Mucosa of rectum (tissue), 2 donors: ENCODE results near the gene TIPARP.
A peak's percentile ranks its signal among the peaks of the same experiment; 100 is the strongest.

Source experiments
- H3K27ac ChIP-seq, 2 donors: one replicate each; pipeline ENCODE4 v1.7.0; 2013; ENCODE audit warnings: inconsistent platforms in 2 of 2, low read depth in 2 of 2, low read length in 2 of 2
- H3K27me3 ChIP-seq, 2 donors: one replicate each; pipeline ENCODE4 v1.7.0; 2013; ENCODE audit warnings: low read length in 2 of 2; ENCODE audit not compliant: control insufficient read depth in 2 of 2, insufficient read depth in 2 of 2
- H3K36me3 ChIP-seq, 2 donors: one replicate each; pipeline ENCODE4 v1.7.0; 2013; ENCODE audit warnings: low read length in 2 of 2; ENCODE audit not compliant: control insufficient read depth in 2 of 2, insufficient read depth in 2 of 2
- H3K4me1 ChIP-seq, 2 donors: one replicate each; pipeline ENCODE4 v1.7.0; 2013; ENCODE audit warnings: low read length in 2 of 2, mild to moderate bottlenecking in 1 of 2; ENCODE audit not compliant: control insufficient read depth in 2 of 2, insufficient read depth in 2 of 2
- H3K4me3 ChIP-seq, 2 donors: one replicate each; pipeline ENCODE4 v1.7.0; 2013; ENCODE audit warnings: low read length in 2 of 2
- H3K9ac ChIP-seq, 2 donors: one replicate each; pipeline ENCODE4 v1.7.0; 2013; ENCODE audit warnings: low read length in 2 of 2, low read depth in 1 of 2, mild to moderate bottlenecking in 1 of 2
- H3K9me3 ChIP-seq, 2 donors: one replicate each; pipeline ENCODE4 v1.7.0; 2013; ENCODE audit warnings: low read length in 2 of 2; ENCODE audit not compliant: control insufficient read depth in 2 of 2
- donor health status: healthy.
- donor health status: Normal muscosa, but diverticular disease.

The TIPARP gene

DNA sequence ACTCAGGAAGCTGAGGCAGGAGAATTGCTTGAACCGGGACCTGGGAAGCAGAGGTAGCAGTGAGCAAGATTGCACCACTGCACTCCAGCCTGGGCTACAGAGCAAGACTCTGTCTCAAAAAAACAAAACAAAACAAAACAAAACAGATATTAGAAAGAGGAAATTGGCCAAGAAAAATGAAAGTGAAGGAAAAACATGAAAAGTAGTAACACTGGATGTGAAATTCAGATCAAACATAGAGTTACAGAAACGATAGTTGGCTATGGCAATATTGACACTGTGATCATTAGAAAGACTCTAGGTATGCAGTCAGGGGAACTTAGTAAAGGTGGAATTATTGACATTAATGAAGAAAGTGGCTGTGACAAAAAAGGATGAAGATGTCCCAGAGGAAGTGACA lies 13.2 kb upstream of the TIPARP start:
- Histone ChIP-seq H3K4me3 (no peak overlapping the region), H3K9me3 (no peaks in the 10 kb centered on the region), H3K27ac (no peak overlapping the region), H3K27me3 (no peaks in the 10 kb centered on the region), H3K36me3 (no peaks in the 10 kb centered on the region), H3K4me1 (peaks cover 3 to 12% of the 10 kb centered on the region in 2 donors), H3K9ac (no peak overlapping the region)

DNA sequence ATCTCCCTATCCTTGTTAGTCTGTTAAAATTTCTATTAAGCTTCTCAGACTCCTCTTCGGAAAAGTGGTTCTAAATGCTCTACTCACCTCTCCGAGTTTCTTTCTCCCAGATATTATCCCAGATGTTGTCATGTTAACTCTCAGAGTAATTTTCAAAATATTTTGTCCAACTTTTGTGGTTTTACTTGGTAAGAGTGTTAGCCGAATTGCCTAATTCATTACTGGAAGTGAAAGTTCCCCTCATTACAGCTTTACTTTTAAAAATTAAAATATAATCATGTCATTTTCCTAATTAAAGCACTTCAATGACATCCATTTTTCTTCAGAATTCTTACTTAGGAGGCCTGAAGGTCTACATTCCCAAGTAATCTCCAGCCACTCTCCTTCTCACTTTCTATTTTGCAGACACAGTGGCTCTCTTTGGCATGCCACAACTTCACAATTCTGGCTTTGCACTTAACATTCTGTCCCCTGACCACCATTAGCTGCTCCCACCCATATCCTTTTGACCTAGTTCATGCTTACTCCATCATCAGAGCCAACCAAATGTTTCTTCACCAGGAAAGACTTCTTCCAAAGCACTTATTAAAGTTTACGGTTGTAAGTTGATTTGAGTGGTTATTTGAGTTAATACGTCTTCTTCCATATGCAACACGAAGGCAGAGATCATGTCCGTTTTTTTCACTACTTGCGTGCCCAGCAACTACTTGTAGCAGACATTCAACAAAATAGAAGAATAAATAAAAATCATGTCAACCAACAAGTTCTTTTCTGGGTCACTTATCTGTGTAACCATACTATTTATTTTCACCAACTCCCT lies 10.2 kb upstream of the TIPARP start:
- Histone ChIP-seq H3K36me3 (no peaks in the 10 kb centered on the region), H3K4me1 (peaks cover 9 to 16% of the 10 kb centered on the region in 2 donors), H3K27ac (no peak overlapping the region), H3K9me3 (no peaks in the 10 kb centered on the region), H3K4me3 (no peak overlapping the region), H3K9ac (no peak overlapping the region), H3K27me3 (no peaks in the 10 kb centered on the region)

DNA sequence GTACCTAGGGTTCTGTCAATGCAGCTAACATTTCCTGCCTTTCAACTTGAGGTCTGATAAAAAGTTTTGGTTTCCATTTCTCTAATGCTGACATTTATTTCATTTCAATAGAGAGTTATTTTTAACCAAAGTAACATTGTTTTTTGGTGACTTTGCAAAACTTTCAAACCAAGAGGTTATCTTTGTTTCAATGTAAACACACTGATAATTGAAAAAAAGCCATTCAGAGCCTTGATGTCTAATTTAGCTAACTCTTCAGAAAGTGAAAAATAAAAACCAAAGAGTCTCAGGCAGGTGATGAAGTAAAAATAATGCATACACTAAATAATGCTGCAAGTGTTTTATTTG lies 9.6 kb upstream of the TIPARP start:
- H3K9me3 ChIP-seq, result no peaks in the 10 kb centered on the region
- H3K9ac ChIP-seq, result no peak overlapping the region
- no peak overlapping the region for H3K27ac ChIP-seq
- peaks cover 9 to 21% of the 10 kb centered on the region in 2 donors for H3K4me1 ChIP-seq
- no peak overlapping the region for H3K4me3 ChIP-seq
- no peaks in the 10 kb centered on the region for H3K36me3 ChIP-seq
- H3K27me3 ChIP-seq, result no peaks in the 10 kb centered on the region

DNA sequence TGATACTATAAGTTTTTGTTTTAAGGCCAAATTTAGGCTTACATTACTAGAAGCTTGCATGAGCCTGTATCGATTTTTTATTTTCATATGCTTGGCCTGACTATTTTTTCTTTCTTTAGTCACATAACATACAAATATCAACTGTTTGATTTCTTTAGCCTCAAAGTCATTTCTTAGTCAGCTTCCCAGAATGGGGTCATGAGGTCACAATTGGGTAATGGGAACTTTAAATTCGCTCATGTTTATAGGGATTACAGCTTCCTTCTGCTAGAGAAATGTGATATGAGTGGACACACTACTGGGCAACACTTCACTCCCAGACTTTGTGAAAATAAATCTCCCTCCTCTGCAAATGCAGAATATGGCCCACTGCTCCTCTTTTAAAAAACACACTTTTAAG lies 9.1 kb upstream of the TIPARP start:
- Histone ChIP-seq H3K27ac (no peak overlapping the region), H3K27me3 (no peaks in the 10 kb centered on the region), H3K9ac (no peak overlapping the region), H3K4me3 (no peak overlapping the region), H3K36me3 (no peaks in the 10 kb centered on the region), H3K4me1 (peaks cover 9 to 21% of the 10 kb centered on the region in 2 donors), H3K9me3 (no peaks in the 10 kb centered on the region)

DNA sequence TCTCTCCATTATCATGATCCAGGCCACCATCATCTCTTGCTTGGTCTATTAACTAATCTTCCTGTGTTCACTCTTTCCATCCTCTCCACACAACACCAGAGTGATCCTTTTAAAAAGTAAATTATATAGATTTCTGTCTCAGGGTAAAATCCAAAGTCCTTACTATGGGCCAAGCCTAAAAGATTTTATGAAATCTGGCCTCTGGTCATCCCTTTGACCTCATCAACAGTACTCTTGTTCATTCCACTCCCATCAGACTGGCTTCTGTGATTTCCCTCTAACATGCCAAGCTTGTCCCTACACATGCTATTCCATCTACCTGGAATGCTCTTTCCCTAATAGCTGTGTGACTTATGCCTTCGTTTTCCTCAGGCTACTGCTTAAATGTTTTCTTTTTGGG lies 8.3 kb upstream of the TIPARP start:
- Histone ChIP-seq H3K27ac (no peak overlapping the region), H3K36me3 (no peaks in the 10 kb centered on the region), H3K9ac (no peak overlapping the region), H3K9me3 (no peaks in the 10 kb centered on the region), H3K4me1 (peaks cover 9 to 21% of the 10 kb centered on the region in 2 donors), H3K27me3 (no peaks in the 10 kb centered on the region), H3K4me3 (no peak overlapping the region)

DNA sequence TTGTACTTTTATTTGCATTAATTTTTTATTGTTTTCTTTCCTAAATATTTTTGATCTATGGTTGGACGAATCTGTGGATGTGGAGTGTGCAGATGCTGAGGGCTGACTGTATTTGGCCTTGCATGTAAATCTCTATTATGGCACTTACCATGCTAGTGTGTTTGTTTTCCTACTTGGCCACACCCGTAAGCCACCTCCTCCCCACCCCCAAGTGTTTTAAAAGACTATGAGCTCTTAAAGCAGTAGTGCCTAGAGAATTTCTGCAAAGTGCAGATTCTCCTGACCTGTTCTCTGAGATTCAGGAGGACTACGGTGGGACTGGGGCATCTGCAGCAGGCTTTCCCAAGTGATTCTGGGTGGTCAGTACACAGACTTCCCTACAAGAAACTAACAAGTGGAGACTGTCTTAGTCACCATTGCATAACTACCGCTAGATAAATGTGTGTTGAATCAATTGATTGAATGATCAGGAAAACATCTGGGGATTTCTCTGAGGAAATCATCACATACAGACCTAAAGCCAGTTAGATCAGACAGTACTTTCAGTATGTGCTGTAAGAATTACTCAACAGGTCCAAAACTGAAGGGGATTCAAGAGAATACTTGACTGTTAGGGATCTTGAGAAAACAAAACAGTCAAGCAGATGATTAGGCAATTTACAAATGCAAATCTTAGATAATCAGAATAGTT lies 6.2 kb upstream of the TIPARP start:
- Histone ChIP-seq H3K9me3 (no peaks in the 10 kb centered on the region), H3K9ac (no peak overlapping the region), H3K27ac (no peak overlapping the region), H3K36me3 (no peaks in the 10 kb centered on the region), H3K27me3 (no peaks in the 10 kb centered on the region), H3K4me1 (peaks cover 9 to 22% of the 10 kb centered on the region in 2 donors), H3K4me3 (no peak overlapping the region)

DNA sequence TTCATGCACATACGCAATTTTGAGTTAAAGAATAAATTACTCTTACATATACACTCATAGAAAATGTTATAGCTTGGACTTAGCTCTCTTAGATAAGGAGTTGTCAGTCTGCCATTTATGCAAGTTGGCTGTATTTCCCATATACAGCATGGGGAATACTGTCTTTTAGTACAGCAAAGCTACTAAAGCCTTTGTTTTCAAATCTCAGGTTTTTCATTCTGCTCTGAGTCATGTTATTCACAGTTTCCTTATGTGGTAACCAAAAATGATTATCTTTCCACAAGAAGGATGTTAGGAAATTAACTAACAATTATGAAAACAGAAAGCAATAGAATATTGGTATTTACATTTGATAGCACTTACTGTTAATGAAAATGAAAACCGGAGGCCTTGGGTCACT lies 4.3 kb upstream of the TIPARP start:
- H3K9ac ChIP-seq, result no peak overlapping the region
- no peak overlapping the region for H3K27ac ChIP-seq

DNA sequence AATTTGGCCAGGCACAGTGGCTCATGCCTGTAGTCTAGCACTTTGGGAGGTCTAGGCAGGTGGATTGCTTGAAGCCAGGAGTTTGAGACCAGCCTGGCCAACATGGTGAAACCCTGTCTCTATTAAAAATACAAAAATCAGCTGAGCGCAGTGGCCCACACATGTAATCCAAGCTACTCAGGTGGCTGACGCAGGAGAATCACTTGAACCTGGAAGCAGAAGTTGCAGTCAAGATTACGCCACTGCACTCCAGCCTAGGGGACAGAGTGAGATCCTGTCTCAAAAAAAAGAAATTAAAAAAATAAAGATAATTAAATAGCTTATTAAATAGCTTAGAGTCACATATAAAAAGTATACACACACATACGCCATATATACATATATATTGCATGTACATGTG lies 3.7 kb upstream of the TIPARP start:
- H3K9me3 ChIP-seq, result no peaks in the 10 kb centered on the region
- H3K36me3 ChIP-seq, result no peaks in the 10 kb centered on the region
- H3K27ac ChIP-seq, result no peak overlapping the region
- H3K4me3 ChIP-seq, result no peak overlapping the region
- no peak overlapping the region for H3K9ac ChIP-seq
- no peaks in the 10 kb centered on the region for H3K27me3 ChIP-seq
- peaks cover 9 to 26% of the 10 kb centered on the region in 2 donors for H3K4me1 ChIP-seq

More for the DNA sequence above, 4.3 kb upstream of the TIPARP start:
- peaks cover 9 to 26% of the 10 kb centered on the region in 2 donors for H3K4me1 ChIP-seq
- no peaks in the 10 kb centered on the region for H3K36me3 ChIP-seq
- H3K4me3 ChIP-seq, result no peak overlapping the region
- no peaks in the 10 kb centered on the region for H3K9me3 ChIP-seq
- H3K27me3 ChIP-seq, result no peaks in the 10 kb centered on the region

DNA sequence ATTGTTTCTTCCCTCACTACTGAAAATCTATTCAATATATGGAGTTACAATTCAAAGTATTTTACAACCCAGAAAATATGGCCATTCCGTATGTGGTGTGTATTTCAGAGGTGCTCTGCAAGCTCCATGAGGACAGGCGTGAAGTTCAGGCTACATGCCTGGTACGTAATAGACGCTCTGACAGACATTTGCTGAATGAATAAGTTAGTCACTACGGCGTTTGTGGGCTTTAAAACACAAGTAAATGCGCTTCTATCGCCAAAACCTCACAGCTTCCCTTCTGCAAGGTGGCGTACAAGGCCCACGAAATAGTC lies 701 bp upstream of the TIPARP start:
- peaks cover 3 to 27% of the 10 kb centered on the region in 2 donors for H3K4me1 ChIP-seq
- no peaks in the 10 kb centered on the region for H3K9me3 ChIP-seq
- peak overlapping the region; percentile 88 to 90 for H3K4me3 ChIP-seq
- H3K9ac ChIP-seq, result peak overlapping the region; percentile 76 to 87
- H3K27me3 ChIP-seq, result no peaks in the 10 kb centered on the region
- peak overlapping the region; percentile 97 to 99 for H3K27ac ChIP-seq
- H3K36me3 ChIP-seq, result peaks cover 11% of the 10 kb centered on the region in 2 donors

DNA sequence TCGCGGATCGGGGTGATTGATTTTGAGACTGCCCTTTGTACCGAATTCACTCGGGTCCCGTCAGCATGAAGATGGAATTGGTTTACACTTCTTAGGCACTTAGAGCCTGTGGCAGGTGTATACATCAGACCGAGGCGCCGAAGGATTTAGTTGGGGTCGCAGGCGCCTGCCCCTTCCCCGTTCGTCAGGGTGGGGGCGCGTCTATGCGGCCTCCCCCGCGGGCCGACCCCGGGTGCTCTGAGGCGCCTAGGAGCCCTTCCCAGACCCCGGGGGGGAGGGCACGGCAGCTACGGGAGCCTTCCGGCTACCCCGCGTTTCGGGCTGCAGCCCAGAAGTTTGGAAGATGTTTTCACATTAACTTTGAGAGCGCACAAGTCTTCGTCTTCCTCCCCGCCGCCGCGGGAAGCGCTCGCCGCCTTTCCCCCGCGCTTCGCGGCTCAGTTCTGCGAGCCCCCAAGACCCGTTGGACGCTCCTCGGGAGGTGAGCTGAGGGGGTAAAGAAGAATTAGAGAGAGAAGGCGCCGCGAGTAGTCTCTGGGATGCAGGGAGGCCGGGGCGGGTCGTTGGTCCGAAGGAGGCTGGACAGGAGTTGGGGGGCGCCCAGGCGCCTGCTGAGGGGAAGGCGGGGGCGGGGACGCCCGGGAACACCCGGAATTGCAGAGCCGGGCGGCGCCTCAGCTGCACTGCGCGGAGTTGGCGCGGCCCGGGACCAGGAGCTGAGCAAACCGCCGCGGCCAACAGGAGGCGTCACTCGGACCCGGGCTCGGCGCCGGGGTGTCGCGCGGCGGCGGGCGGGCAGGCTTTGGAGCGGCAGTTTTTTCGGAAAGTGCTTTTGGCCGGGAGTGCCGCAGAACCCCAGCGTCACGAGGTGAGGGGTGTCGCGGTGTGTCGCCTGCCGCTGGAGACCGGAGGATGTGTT lies 780 bp downstream of the TIPARP start:
- H3K27ac ChIP-seq, result peak overlapping the region; percentile 97 to 99
- no peaks in the 10 kb centered on the region for H3K9me3 ChIP-seq
- no peaks in the 10 kb centered on the region for H3K27me3 ChIP-seq
- H3K4me1 ChIP-seq, result peaks cover 0 to 18% of the 10 kb centered on the region in 2 donors
- peak overlapping the region; percentile 86 to 87 for H3K9ac ChIP-seq
- peak overlapping the region; percentile 87 to 88 for H3K4me3 ChIP-seq
- H3K36me3 ChIP-seq, result peaks cover 11 to 15% of the 10 kb centered on the region in 2 donors
